ENCODE data around the gene ARSA.
"Not testable (repeated sequence)": the region's sequence is repeated elsewhere in the genome, so short reads cannot be mapped to it uniquely, and the experiment has no call there.

ARSA gene

GRCh38 chr22:50654664-50655063 lies 26.7 kb upstream of the ARSA start:
- not testable (repeated sequence) for DNase-seq

GRCh38 chr22:50653256-50653655 lies 25.3 kb upstream of the ARSA start:
- no peak for DNase-seq

- DNase-seq, result not testable (repeated sequence)
Observed at GRCh38 chr22:50643821-50644101, 15.8 kb upstream of the ARSA start.

- DNase-seq, result not testable (repeated sequence)
Observed at GRCh38 chr22:50643021-50643820, 15.3 kb upstream of the ARSA start.

- DNase-seq, result no peak
Observed at GRCh38 chr22:50641696-50642607, 14.0 kb upstream of the ARSA start.

GRCh38 chr22:50640857-50641647 lies 13.1 kb upstream of the ARSA start:
- DNase-seq, result no peak

- DNase-seq, result not testable (repeated sequence)
Observed at GRCh38 chr22:50640296-50640695, 12.3 kb upstream of the ARSA start.

- DNase-seq, result no peak
Observed at GRCh38 chr22:50635591-50635990, 7.6 kb upstream of the ARSA start.

GRCh38 chr22:50633771-50634170 lies 5.8 kb upstream of the ARSA start:
- no peak for DNase-seq

- no peak for DNase-seq
Observed at GRCh38 chr22:50633086-50633485, 5.1 kb upstream of the ARSA start.

GRCh38 chr22:50630376-50630775 lies 2.4 kb upstream of the ARSA start:
- DNase-seq, result no peak

GRCh38 chr22:50628543-50629134 lies 687 bp upstream of the ARSA start:
- DNase-seq, result no peak

- DNase-seq, result no peak
Observed at GRCh38 chr22:50626850-50627641, 906 bp downstream of the ARSA start.

GRCh38 chr22:50626314-50626849 lies 1.6 kb downstream of the ARSA start:
- no peak for DNase-seq

GRCh38 chr22:50625568-50626313 lies 2.2 kb downstream of the ARSA start:
- no peak for DNase-seq

- DNase-seq, result no peak
Observed at GRCh38 chr22:50625131-50625567, 2.8 kb downstream of the ARSA start.

GRCh38 chr22:50624347-50625130 lies 3.4 kb downstream of the ARSA start:
- no peak for DNase-seq

- no peak for DNase-seq
Observed at GRCh38 chr22:50622723-50623327, 5.1 kb downstream of the ARSA start.

GRCh38 chr22:50621948-50622722 lies 5.8 kb downstream of the ARSA start:
- no peak for DNase-seq
